Stimulated activated CD8-positive, alpha-beta memory T cell treated with anti-CD3 and anti-CD28 coated beads, Interleukin-12 subunit alpha, Interleukin-12 subunit beta, amount 100 ng/mL, for 1 hour (primary cell): ENCODE measurements around the gene KIAA1217.

Experiments
- DNase-seq: peaks from one replicate; pipeline ENCODE4 v3.0.0-alpha.2; 2020; ENCODE audit warnings: low read depth

Gene KIAA1217

DNA sequence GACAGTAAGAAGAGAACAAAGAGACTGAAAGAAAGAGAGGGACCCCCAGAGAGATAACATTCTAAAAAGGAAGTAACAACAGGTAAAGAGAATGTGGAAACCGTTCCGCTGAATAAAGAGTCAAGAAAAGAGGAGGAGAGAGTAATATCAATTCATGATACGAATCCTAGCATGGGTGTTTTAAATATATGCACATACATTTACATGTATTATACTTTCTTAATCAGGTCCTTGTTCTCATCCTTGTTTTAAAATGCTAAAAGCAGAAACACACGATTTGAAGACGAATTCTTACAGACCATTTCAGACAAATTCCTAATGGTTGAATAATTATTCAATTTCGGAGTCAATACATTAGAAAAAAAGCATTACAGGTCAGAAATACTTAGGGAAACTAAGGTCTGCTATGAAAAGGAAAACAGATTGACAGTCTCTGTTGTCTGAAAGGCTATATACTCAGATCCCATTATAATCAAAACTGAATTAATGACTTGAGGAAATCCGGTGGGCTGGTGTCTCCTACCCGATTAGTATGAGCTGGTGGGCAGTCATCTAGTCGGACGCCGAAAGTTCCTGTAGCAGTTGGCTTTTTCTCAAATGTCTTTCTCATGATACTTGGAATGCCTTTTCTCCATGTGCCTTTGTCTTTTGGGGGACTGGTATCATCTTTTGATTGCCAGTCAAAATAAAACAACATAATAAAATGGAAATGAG lies 387.4 kb downstream of the KIAA1217 start:
- no peak for DNase-seq

DNA sequence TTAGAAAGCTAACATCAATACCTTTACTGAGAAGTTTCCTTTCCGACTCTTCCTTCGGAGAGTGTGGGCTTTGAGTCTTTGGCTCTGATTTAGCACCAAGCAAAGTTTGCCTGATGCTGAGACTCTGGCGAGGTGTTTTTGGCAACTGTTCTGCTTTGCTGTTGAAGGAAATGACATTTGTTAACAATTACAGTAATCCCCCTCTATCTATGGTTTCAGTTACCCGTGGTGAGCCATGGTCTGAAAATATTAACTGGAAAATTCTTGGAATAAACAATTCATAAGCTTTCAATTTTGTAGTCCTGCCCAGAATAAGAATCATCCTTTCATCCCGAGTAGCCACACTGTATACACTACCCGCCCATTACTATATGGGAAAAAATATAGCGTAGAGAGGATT lies 388.5 kb downstream of the KIAA1217 start:
- no peak for DNase-seq
